Hepatocyte (in vitro differentiated cells): Measurements from ENCODE around the gene QSOX2.

Experiments used
- CTCF ChIP-seq: fragments of 200-600 bp; sonication (generic); IDR thresholded peaks from 2 replicates; pipeline ENCODE4 v1.5.1; 2016; ENCODE audit warnings: antibody characterized with exemption, mild to moderate bottlenecking; ENCODE audit not compliant: poor library complexity
- EZH2 ChIP-seq: fragments of 200-600 bp; sonication (generic); IDR thresholded peaks from 2 replicates; pipeline ENCODE4 v1.6.1; 2016; ENCODE audit warnings: antibody characterized with exemption, mild to moderate bottlenecking, borderline replicate concordance
- EZH2phosphoT487 ChIP-seq: fragments of 200-600 bp; sonication (generic); IDR thresholded peaks from one replicate; pipeline ENCODE4 v1.6.1; 2018; ENCODE audit warnings: antibody characterized with exemption, mild to moderate bottlenecking, low read depth, moderate library complexity; ENCODE audit not compliant: unreplicated experiment, severe bottlenecking

- TF ChIP-seq CTCF = no peak
- TF ChIP-seq EZH2 = no peak
- no peak for TF ChIP-seq EZH2phosphoT487
Measured at GRCh38 chr9:136172412-136173079, 73.1 kb downstream of the QSOX2 start.
